Choroid plexus epithelial cell (primary cell): Measurements from ENCODE around the gene UCK2.

Source experiments
- DNase-seq: peaks from one replicate; pipeline ENCODE4 v3.0.0-alpha.2; 2010; ENCODE audit warnings: low read depth
- H3K4me3 ChIP-seq: 2 replicates; pipeline ENCODE4 v1.5.1; 2011; ENCODE audit warnings: low read depth, mild to moderate bottlenecking, control low read depth, low read length, moderate library complexity
- CTCF ChIP-seq: conservative IDR thresholded peaks from 2 replicates; pipeline ENCODE4 v1.5.1; 2011; ENCODE audit warnings: low read depth, mild to moderate bottlenecking, control low read depth, inconsistent platforms, low read length, moderate library complexity

UCK2 gene

GRCh38 chr1:165854101-165854845 is 26.9 kb downstream of the UCK2 start:
- no peak for TF ChIP-seq CTCF
- no peak overlapping the region for H3K4me3 ChIP-seq
- DNase-seq: peak; percentile 98

- H3K4me3 ChIP-seq: no peak overlapping the region
- no peak for TF ChIP-seq CTCF
- DNase-seq: no peak
These were observed 27.8 kb downstream of the UCK2 start for GRCh38 chr1:165855010-165855838.

- no peak overlapping the region for H3K4me3 ChIP-seq
- DNase-seq: no peak
- TF ChIP-seq CTCF: no peak
These were observed 28.6 kb downstream of the UCK2 start for GRCh38 chr1:165856021-165856420.

- H3K4me3 ChIP-seq: no peak overlapping the region
- no peak for DNase-seq
These were observed 29.2 kb downstream of the UCK2 start for GRCh38 chr1:165856606-165857005.

GRCh38 chr1:165857046-165857801 is 29.8 kb downstream of the UCK2 start:
- H3K4me3 ChIP-seq: no peak overlapping the region
- peak; percentile 21 for DNase-seq
- no peak for TF ChIP-seq CTCF

More at GRCh38 chr1:165856606-165857005, 29.2 kb downstream of the UCK2 start:
- no peak for TF ChIP-seq CTCF

- no peak overlapping the region for H3K4me3 ChIP-seq
- no peak for DNase-seq
- TF ChIP-seq CTCF: no peak
These were observed 31.0 kb downstream of the UCK2 start for GRCh38 chr1:165858364-165858823.
